ENCODE results near the gene MYO5C.
"Not testable (repeated sequence)": the region's sequence is repeated elsewhere in the genome, so short reads cannot be mapped to it uniquely, and the experiment has no call there.

MYO5C gene

DNA sequence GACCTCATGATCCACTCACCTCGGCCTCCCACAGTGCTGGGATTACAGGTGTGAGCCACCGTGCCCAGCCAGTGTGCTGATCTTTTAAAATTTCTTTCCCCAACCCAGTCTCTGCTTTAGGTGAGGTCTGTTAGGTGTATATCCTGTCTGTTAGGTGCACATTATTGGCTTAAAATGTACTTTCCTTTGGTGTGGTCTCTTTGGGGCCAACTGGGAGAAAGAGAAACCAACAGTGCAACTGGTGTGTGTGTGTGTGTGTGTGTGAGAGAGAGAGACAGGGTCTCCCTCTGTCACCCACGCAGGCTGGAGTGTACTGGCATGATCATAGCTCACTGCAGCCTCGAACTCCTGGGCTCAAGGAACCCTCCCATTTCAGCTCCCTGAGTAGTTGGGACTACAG, 54.1 kb downstream of the MYO5C start:
- peak; percentile 26 for DNase-seq

DNA sequence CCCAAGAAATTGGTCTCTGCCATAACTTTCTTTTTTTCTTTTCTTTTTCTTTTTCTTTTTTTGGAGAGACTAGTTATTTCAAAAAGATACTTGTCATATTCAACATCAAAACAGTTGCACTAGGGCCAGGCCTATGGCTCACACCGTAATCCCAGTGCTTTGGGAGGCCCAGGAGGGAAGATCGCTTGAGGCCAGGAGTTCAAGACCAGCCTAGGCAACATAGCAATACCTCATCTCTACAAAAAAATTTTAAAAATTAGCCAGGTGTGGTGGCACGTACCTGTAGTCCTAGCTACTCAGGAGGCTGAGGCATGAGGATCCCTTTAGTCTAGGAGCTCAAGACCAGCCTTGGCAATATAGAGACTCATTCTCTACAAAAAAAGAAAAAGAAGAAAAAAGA, 55.4 kb downstream of the MYO5C start:
- DNase-seq: no peak

DNA sequence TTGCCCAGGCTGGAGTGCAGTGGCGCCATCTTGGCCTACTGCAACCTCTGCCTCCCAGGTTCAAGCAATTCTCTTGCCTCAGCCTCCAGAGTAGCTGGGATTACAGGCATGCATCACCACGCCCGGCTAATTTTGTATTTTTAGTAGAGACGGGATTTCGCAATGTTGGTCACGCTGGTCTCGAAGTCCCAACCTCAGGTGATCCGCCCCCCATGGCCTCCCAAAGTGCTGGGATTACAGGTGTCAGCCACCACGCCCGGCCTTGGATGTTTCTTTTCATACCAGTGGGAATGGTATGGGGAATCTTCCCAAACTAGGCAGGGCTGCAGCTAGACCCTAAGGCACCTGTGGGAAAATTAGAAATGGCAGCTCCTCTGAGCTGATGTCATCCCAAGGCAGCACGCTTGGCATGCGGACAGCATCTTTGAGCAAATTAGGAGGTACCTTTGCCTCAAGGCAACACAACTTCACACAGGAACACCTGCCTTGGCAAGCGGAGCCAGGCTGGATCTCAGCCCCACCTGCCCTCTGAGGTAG, 56.5 kb downstream of the MYO5C start:
- DNase-seq: not testable (repeated sequence)

DNA sequence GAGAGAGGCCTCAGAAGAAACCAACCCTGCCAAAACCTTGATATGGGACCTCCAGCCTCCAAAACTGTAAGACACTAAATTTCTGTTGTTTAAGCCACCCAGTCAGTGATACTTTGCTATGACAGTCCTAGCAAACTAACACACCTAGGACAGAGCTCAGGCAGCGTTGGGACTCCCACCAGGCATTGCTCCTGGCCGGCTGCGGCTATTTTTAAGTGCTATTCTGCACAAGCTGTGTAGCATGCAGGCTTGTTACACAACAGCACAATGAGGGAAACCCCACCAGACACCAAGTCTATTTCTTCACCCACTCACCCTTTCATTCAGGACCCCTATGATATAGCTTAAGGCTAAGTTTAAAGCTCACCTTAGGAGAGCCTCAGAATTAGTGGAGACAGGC, 57.5 kb downstream of the MYO5C start:
- DNase-seq: no peak

DNA sequence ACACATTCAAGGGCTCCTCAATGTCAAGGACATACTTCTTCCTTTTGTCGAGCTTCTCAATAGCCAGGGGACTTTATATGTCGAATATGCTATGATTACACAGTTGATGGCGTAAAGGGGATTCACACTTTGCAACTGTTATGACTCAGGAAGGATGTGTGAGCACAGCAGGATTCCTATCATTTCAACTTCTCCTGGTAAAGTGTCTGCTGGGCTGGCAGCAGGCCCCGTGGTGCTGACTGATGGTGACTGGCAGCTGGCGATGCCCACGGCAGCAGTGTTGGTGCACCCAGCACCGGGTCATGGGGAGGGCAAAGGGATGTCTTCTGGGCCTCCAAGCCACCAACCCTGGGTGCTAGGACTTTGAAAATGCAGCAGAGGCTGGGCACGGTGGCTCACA, 59.6 kb downstream of the MYO5C start:
- no peak for DNase-seq

DNA sequence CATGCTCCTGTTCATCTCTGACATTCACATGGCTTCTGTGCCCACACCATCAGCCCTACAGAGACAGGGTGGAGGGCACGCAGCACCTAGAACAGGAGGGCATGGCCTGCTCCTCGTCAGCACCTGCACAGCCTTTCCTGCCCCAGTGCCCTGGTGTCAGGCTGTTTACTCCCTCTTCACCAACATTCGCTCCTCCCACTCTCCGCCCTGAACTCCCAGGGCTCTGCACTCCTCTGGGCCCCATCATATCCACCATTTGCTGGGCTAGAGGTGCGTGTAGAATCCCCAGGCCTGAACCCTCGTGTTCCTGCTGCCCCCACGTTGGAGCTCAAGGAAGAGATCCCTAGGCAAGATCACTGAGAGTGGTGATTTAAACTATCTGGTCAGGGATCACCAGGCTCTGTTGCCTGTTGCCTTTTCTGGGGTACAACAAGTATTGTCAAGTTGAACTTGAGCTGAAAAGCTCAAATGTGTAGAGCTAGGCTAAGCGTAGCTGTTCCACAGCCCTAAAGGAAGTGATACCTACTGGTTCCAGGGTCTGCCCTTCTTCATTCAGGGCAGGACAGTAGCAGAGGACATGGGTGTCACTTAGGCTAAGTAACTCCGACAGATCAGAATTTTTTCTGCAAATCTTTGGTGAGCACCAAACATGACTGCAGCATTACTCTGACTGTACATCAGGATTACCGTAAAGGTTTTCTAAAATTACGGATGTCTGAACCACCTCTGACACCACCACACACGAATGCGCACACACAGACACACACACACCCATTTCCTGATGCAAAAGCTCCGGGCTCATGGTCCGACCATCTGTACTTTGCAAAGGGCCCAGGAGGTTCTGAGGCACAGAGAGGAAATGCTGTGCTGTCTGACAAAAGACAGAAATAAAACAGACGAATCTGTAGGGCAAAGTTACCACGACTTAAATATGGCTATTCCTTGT, 60.7 kb downstream of the MYO5C start:
- peak; percentile 16 for DNase-seq

DNA sequence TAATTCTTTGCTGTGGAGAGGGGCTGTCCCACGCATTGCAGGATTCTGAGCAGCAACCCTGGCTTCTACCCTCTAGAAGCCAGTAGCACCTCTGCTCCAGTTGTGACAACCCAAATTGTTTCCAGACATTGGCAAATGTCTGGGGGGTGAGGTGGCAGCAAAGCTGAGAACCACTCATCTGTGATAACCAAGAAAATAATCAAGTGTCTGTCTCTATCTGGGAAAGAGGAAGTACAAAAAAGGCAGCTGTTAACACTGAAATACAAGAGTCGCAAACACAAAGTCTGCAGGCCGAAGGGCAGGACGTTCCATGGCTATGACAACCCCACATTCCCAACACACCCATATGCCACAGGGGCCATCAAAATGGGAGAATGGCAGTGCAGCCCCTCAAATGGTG, 62.2 kb downstream of the MYO5C start:
- DNase-seq: no peak

DNA sequence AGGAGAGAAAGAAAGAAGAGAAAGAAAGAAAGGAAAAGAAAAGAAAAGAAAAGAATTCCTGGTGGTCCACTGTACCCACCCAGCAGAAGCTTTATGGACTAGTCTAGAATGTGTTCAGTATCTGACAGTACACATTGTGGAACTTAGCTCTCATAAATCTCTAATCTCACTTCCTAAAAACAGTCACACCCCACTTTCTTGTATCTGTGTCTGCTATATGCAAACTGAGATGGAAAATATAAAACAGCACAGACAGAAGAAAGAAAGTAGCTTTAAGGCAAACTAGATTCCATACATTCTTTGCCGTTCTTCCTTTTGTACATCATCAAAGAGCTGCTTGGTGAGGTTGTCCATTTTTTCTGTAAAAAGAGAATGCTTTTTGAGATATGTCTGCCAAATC, 63.3 kb downstream of the MYO5C start:
- no peak for DNase-seq

DNA sequence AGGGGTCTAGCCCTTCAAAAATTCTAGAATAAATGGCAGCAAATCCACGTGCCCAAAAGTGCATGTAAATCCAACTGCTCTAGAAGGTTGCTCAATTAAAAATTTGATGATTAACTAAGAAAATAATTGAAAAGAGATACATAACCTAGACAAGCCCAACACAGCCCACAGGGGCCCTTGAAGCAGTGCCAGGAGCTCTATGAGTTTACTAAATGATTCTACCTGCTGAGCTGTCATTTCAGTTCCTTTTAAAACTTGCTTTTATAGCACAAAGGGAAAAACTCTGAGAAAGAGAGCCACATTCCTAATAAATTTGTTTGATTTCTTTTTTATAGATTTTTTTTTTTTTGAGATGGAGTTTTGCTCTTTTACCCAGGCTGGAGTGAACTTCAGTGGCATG, 65.5 kb downstream of the MYO5C start:
- DNase-seq: no peak

DNA sequence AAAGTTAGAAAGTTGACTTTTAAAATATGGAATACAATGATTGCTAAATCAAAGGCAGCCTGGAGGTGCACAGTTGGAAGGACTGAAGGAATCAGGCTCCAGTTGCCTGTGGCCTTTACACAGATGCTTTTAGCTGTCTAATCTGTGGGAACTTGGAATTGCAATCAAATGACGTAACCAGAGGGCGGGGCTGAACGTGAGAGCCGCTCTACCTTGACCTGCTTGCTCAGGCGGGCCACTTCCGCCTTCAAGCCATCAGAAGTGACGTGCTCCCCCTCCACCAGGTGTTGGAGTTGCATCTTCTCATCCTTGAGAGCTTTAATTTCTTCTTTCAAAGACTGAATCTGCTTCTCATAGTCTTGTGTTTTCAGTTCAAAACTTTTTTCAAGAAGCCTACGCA, 66.7 kb downstream of the MYO5C start:
- no peak for DNase-seq

DNA sequence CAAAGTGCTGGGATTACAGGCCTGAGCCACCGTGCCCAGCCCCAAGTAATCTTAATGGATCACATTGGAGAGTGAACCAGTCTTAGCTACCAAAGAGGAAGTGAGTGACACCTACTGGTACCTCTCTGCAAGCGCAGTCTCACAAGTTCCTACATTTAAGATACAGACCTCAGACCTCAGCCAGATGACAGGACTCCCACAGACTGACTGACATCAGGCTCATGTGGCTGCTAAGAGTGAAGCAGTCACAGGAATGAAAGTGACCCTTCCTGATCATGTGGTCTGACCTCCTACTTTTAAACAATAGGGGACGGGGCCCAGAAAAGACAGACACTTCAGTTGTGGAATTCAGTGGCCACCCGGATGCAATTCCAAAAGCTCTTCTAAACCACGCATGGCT, 68.1 kb downstream of the MYO5C start:
- peak; percentile 83 for DNase-seq

DNA sequence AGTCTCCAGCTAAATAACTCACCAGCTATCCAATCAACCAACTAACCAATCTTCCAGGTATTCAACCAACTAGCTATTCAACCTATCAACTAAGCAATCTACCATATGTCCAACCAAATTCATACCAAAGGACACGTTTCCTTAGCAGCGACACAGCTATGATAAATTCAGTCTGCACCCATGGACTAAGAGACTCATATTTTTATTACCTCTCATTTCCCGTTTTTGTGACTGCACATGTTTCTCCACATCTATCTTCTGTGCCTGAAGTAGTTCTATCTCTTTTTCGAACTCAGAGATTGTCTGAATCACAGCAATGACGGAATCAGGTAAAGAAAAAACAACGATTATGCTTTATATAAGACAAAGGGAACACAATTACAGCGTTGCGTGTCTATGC, 70.4 kb downstream of the MYO5C start:
- DNase-seq: no peak

DNA sequence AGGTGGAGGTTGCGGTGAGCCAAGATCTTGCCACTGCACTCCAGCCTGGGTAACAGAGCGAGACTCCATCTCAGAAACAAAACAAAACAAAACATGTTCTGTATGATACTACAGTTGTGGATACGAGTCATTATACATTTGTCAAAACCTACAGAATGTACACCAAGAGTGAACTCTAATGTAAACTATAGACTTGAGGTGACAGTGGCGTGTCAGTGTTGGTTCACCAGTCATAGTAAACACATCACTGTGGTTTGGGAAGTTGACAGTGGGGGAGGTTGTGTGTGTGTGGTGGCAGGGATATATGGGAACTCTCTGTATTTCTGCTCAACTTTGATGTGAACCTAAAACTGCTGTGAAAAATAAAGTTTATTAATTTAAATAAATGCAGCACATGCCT, 71.4 kb downstream of the MYO5C start:
- no peak for DNase-seq

DNA sequence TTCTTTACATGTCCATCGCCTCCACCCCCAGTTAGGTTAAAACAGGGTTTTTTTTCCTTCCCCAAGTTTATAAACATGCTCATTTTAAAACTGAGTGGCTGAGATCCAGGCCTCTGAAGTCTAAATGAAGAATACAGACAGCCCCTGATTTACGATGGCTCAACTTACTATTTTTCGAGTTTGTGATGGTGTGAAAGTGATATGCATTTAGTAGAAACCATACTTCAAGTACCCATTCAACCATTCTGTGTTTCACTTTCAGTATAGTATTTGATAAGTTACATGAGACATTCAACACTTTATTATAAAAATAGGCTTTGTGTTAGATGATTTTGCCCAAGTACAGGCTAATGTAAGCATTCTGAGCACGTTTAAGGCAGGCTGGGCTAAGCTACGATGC, 73.9 kb downstream of the MYO5C start:
- peak; percentile 16 for DNase-seq

DNA sequence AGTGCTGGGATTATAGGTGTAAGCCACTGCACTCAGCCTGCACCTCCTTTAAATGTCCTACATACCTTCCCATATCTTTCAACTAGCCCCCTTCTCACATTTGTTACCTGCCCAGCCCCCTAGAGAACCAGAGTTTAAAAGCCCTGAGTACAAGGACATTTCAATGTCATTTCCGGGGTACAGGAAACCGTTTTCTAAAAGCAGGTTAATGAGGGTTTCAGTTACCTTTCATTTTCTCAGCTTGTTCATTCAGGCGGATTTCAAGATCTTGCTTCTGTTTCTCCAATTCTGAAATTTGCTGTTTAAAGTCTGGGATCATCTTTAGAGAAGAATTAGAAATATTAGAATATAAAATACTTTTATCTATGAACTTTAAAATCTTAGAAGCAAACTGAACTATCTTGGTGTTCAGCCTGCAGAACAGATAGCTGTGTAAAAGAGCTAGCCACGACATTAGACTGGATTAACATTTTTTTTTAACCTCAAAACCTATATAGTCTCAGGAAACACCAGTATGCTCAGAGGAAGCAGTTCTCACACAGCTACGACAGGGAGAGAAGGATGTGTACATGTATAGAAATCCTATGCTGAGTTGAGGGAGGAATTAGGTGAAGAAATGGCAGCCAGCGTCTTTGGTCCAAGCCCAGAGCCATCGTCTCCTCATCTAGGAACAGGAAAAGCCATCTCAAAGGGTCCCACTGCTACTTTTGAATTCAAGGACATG, 74.5 kb downstream of the MYO5C start:
- DNase-seq: peak; percentile 37

DNA sequence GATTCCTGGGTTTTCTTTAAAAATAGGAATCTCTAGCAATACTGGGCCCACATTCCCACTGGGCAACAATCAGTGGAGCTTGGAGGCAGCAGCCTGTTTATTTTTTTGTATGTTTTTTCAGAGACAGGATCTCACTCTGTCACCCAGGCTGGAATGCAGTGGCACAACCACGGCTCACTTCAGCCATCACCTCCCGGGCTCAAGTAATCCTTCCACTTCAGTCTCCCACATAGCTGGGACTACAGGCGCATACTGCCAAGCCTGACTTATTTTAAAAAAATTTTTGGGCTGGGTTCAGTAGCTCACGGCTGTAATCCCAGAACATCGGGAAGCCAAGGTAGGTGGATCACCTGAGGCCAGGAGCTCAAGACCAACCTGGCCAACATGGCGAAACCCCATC, 75.4 kb downstream of the MYO5C start:
- DNase-seq: no peak

DNA sequence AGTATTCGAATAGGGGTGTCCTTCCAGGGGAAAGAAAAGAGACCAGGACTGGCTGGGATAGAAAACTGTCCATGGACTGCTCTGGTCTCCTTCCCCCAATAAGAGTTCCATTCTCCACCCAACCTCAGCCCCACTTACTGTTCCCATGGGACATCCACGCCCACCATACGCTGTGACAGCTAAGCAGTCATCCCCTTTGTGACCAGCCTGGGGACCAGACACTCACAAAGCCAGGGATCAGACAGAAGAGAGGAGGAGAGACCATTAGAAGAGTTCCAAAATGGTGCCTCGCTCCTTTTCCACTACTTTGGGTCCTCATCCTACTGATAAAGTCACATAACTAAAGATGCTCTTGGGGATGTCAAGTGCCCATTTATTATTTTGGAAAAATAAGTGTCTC, 76.8 kb downstream of the MYO5C start:
- DNase-seq: no peak

DNA sequence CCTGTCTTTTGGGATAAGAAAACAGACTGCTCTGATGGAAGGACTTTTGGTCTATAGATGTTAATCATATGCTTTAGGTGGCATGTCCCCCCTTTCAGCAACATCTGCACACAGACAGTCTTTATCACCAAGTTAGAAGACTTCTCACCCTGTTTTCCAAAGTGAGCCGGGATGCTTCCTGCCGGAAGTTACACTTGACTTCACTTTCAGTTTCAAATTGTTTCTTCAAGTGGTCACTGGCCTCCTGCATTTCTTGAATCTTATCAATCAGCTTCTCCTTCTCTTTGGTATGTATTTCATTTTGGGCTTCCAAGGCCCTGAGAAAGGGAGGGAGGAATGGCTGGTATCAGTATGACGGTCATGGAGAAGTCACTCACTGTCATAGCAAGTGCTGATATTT, 77.2 kb downstream of the MYO5C start:
- DNase-seq: no peak

DNA sequence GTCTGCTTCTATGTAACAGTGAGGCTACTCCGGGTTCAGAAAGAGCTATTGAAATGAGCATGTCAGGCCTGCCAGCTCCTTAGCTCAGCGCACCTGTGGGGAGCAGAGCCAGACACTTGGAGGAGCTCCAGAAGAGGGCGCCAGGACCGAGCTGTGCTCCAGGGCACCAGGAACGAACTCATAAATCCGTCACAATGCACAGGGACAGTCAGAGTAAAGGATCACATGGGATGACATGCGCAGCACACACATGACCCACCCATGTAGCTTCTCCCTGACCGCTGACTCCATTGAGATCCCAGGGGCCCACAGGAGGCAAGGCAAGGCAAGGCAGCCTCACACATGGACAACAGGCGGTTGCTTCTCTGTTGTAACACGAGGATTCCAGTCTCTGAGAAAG, 78.4 kb downstream of the MYO5C start:
- peak; percentile 15 for DNase-seq

DNA sequence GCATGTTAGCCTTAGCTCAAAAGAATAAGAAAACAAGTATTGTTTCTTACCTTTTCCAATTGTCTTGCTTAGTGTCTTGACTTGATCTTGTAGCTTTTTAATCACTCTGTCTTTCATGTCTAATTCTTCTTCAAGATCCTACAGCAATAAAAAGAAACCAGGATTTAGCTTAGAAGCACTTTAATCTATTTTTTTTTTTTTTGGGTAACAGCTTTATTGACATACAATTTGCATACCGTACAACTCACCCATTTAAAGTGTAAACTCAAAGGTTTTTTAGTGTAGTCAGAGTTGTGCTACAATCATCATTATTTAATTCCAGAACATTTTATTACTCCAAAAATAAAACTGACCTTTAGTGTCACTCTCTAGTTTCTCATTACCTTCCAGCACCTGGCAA, 81.1 kb downstream of the MYO5C start:
- DNase-seq: no peak

DNA sequence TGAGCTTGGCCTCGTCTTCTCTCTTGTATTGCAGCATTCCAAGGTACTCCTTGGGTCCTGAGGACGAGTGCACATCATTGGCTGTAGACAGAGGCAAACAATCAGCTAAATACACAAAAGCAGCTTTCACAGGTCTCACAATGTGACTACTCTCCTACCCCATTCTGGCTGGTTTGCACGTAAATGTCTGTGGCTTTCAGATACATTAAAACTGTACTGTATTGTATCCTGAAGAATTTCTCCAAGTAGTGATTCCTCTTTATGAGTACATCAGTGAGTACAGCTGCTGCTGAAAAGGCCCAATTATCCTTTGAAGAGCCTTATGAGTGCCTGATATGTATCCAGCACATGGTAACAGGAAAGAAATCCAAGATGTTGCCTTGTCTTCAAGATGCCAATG, 82.4 kb downstream of the MYO5C start:
- DNase-seq: no peak

DNA sequence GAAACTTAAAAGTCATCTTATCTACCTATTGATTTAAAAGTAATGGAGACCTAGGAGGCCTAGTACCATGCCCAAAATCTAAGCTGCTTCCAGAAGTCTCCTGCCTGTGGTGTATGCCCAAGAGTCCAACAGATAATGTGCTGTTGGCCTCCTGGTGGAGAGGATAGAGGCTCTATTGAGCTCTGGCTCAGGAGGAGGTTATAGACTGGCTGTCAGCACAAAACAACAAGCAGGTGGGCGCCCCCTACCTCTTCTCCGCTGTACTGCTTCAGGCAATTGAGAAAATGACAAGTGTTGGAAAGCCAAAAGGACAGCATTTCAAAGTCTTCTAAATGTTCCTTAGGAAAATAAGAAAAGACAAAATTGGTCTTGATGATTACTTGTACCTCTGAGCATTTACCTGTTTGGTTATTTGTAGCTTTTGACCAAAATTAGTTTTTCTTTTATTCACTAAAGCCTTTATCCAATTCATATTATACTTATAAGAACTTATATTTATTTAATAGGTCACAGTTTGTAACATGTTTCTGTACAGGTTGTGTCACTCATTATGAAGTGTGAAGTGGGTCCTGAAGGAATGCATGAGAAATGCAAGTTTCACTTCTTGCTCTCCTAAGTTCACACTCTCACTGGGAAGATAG, 87.2 kb downstream of the MYO5C start:
- peak; percentile 80 for DNase-seq

DNA sequence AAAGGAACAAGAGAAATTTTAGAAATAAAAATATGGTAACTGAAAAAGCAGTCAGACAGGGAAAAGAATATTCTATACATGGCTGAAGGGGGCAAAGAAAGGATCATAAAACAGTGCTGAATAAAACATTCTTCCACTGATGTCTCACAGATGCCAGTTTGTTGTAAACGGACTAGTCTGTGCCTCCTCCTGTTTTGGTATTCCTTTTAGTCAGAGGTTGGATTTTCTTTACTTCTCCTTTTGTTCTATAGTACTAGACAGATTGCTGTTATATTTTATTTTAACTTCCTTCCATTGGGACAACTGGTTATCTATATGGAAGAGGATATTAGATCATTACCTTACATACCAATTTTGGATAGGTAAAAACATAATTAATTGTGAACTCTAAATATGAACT, 88.4 kb downstream of the MYO5C start:
- no peak for DNase-seq

DNA sequence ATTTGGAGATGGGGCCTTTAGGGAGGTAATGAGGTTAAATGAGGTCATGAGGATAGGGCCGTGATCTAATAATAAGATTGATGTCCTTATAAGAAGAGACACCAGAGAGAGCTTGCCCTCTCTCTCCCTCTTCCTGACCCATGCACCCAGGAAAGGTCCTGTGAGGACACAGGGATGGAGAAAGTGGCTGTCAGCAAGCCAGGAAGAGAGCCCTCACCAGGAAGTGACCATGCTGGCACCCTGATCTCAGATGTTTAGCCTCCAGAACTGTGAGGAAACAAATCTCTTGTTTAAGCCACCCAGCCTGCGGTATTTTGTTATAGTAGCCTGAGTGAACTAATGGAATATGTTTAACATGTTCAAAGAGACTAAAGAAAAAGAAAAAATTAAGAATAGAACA, 89.2 kb downstream of the MYO5C start:
- no peak for DNase-seq
